GM21737 (cell line): Measurements from ENCODE around the gene LUC7L.

Source experiments
- ATAC-seq: cut with Tn5 transposase; IDR thresholded peaks from one replicate; pipeline ENCODE4 v1.9.1; 2021; ENCODE audit warnings: mild to moderate bottlenecking, moderate library complexity; ENCODE audit not compliant: unreplicated experiment

Gene LUC7L

DNA sequence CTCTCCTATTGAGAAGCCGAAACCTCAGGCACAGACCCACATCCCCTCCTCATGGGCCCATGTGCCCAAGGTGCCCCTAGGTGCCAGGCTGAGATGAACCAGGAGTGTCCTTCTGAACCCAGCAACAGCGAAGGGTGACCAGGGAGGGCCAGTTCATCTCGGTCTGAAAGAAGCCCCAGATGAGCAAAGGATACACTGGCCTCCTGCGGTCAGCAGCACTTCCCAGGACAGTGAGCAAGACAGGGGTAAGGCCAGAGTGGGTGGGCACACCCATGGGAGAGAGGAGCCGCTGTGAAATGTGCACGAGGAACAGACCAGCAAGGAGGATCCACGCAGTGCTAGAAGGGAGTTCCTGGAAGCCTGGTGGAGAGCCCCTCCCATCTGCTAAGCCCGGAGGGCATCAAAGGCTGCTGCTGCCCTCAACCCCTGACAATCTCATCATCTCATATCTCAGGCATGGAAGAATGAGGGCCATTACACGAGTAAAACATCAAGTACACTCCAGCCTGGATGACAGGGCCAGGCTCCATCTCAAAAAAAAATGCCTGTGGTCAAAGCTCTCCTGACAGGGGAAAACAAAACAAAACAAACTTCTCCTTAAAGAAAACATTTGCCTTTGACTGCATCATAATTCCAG lies 80.1 kb downstream of the LUC7L start:
- ATAC-seq = no peak

DNA sequence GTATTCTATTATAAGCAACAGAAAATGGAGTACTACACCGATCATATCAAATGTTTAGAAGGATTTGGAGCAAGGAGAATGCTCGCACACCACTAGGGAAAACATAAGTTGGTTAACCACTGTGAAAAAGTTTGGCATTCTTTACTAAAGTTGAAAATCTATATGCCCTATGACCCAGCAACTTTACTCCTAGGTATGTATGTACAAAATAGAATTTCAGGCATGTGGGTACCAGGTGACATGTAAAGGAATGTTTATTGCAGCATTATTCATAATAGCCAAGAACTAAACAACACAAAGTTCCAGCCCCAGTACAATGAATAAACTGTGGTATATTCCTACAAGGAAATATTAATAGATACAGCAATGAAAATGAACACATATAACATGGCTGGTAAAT lies 82.6 kb downstream of the LUC7L start:
- ATAC-seq = no peak

DNA sequence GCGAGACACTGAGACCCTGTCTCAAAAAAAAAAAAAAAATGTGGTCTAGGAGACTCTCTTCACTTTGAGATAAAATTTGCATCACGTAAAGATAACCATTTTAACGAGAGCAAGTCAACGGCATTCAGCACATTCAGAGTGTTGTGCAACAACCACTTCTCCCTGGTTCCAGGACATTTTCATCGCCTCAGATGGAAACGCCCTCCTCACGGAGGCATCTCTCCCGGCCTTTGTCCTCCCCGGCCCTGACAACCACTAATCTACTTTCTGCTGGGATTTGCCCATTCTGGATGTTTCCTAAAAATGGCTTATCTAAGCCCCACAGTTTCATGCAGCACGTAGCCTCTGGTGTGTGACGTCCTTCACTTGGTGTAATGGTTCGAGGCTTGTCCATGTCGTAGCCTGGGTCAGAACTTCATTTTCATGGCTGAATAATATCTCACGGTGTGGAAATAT lies 84.4 kb downstream of the LUC7L start:
- ATAC-seq = no peak

- no peak for ATAC-seq
Observed at GRCh38 chr16:143456-143855, 85.8 kb downstream of the LUC7L start.

- ATAC-seq = no peak
Observed at GRCh38 chr16:143047-143446, 86.2 kb downstream of the LUC7L start.

- ATAC-seq = no peak
Observed at GRCh38 chr16:142405-142967, 86.8 kb downstream of the LUC7L start.

DNA sequence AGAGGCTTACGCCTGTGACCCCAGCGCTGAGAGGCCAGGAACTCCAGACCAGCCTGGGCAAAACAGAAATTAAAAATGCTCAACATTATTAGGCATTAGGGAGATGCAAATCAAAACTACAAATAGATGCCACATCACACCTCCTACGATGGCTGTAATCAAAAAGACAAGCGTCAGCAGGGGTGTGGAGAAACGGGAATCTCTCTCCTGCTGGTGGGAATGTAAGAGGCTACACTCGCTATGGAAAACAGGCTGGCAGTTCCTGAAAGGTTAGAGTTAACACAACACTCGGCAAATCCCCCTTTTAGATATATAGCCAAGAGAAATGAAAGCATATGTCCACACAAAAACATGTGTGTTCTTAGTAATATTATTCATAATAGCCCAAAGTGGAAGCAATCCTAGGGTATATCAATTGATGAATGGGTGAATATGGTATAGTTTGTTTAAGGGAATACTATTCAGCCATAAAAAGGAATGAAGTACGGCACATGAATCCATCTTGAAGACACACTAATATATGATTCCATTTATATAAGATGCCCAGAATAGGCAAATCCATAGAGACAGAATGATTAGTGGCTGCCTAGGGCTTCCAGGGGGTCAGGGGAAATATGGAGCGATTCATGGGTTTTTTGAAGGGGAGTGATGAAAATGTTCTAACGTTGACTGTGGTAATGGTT lies 88.9 kb downstream of the LUC7L start:
- ATAC-seq = no peak
